DND-41 (cell line): Measurements from ENCODE around the gene MDM1.

Source experiments
- EZH2 ChIP-seq: IDR thresholded peaks from 3 replicates; pipeline ENCODE4 v1.6.1; 2012; ENCODE audit warnings: borderline replicate concordance, low read depth, mild to moderate bottlenecking, moderate library complexity, low read length, inconsistent platforms; ENCODE audit not compliant: severe bottlenecking
- TF ChIP-seq, protein P1 (sequence below): IDR thresholded peaks from 2 replicates; pipeline ENCODE4 v1.5.1; 2012; ENCODE audit warnings: borderline replicate concordance, low read length, moderate library complexity, mild to moderate bottlenecking; ENCODE audit not compliant: poor library complexity, severe bottlenecking; ENCODE audit errors: extremely low read depth

DNA sequence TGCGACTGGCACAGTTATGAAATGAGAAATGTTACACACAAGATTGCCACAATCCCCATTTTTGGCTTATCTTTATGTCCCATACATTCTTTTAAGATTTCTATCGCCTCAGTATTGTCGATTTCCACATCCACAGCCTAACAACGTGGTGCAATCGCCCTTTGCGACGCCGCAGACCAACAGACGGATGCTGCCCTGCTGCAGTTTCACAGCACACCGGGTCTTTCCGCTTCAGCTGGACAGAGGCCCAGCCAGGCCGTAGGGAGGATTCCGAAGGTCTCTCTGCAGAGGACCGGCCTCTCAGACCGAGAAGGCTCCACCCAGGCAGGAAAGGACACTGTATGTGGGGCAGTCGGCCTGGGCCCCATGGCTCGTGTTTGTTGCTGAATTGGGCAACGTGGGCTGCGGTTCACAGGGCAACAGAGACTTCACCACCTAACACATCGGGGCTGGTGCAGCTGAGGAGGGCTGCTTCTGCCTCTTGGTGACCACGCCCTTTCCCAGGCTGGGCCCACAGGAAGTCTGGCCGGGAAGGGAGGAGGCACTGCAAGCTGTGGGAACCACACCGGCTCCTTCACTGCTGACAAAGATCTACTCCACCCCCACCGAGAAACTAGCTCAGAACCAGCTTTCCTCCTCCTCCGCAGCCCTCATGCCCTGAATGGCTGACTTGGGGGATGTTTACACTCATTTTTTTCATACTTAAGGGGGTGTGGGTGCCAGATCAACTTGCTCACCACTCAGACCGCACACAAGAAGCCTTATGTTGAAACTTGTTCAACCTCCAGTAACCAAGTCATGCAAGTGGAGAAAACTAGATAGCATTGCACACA lies 32.9 kb upstream of the MDM1 start:
- TF ChIP-seq, protein P1, sequence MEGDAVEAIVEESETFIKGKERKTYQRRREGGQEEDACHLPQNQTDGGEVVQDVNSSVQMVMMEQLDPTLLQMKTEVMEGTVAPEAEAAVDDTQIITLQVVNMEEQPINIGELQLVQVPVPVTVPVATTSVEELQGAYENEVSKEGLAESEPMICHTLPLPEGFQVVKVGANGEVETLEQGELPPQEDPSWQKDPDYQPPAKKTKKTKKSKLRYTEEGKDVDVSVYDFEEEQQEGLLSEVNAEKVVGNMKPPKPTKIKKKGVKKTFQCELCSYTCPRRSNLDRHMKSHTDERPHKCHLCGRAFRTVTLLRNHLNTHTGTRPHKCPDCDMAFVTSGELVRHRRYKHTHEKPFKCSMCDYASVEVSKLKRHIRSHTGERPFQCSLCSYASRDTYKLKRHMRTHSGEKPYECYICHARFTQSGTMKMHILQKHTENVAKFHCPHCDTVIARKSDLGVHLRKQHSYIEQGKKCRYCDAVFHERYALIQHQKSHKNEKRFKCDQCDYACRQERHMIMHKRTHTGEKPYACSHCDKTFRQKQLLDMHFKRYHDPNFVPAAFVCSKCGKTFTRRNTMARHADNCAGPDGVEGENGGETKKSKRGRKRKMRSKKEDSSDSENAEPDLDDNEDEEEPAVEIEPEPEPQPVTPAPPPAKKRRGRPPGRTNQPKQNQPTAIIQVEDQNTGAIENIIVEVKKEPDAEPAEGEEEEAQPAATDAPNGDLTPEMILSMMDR: peak; percentile 22
- no peak for TF ChIP-seq EZH2
